NOMO-1 treated with dmso at 0.1 percent for 144 hours (cell line): ENCODE results near the gene TEX28.
"Not testable (repeated sequence)": the region's sequence is repeated elsewhere in the genome, so short reads cannot be mapped to it uniquely, and the experiment has no call there.

ENCODE experiments used
- DNase-seq: peaks from one replicate; lab custom pipeline; 2025; ENCODE audit not compliant: unreplicated experiment; lab: John Stamatoyannopoulos, UW

Gene TEX28, protein sequence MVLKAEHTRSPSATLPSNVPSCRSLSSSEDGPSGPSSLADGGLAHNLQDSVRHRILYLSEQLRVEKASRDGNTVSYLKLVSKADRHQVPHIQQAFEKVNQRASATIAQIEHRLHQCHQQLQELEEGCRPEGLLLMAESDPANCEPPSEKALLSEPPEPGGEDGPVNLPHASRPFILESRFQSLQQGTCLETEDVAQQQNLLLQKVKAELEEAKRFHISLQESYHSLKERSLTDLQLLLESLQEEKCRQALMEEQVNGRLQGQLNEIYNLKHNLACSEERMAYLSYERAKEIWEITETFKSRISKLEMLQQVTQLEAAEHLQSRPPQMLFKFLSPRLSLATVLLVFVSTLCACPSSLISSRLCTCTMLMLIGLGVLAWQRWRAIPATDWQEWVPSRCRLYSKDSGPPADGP

DNA sequence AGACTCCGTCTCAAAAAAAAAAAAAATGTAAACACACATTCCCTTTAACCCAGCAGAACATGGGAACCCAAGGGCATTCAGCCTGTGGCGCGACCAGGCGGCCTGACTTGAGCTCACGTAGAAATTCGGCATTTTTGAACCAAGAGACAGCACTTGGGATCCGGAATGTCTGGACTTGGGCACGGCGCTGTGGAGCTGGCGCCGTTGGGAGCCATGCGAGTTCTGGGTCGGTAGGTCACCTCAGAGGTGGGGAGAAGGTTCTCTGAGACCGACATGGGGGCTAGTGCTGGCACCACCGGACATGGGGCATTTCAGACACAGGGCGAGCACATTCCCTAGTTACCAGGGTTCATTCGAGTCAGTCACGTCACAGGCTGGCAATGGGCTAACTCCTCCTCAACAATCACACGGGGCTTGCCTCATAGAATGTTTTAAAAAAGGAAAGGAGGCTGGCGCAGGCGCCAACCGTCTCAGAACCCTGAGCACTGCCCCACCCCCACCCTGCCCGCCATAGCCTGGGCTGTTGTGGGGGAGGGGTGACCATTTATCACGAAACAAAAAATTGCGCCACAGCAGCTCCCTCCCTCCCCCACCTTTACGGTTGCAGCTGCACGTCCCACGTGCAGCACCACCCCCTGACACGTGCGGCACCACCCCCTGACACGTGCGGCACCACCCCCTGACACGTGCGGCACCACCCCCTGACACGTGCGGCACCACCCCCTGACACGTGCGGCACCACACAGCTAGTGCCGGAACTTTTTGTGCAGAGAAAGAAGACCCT lies at the start of gene TEX28:
TEX28 (minus strand) TSS at position 334 of the 784 bp plus-strand sequence. CDS start 3,007 bp downstream, outside the sequence.
- DNase-seq = peak; percentile 45

- not testable (repeated sequence) for DNase-seq
Measured at GRCh38 chrX:154343620-154344019, 48.7 kb upstream of the TEX28 start.

- DNase-seq = not testable (repeated sequence)
Measured at GRCh38 chrX:154343063-154343462, 48.1 kb upstream of the TEX28 start.

GRCh38 chrX:154341399-154342298 lies 46.7 kb upstream of the TEX28 start:
- not testable (repeated sequence) for DNase-seq

DNA sequence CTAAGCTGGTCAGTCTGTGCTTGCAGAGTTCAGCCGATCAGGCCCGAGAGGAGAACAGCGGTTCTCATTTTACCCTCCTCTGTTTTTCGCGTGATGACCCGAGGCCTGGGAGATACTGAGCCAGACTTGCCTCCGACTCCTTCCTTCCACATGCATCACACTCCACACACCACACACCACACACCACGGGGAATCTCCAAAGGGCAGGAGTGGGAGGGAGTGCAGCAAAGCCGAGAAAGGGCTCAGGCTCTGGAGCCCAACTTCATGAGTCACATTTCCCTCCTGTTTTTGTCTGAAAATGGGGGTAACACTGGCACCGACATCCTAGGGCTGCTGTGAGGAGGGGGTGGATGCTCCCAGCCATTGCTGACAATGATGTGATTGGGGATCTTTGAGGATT lies 39.6 kb upstream of the TEX28 start:
- no peak for DNase-seq

- DNase-seq = peak; percentile 48
Measured at GRCh38 chrX:154333837-154334271, 38.9 kb upstream of the TEX28 start.

DNA sequence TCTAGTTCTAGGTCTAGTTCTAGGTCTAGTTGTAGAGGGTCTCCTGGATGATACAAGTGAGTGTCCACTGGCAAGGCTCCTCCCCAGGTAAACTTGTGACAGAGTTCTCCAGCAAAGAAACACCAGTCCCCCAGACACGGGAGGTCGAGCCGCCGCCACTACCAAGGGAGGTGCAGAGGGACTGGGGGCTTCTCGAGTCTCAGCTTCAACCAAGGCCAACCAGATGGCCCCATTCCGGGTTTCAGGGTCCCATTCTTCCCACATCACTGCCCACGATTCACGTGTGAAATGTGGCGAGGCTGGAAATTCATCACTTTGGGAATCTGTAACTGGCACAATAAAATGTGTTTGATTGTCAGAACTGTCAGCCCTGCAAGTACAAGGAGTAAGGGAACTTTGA lies 38.2 kb upstream of the TEX28 start:
- no peak for DNase-seq

DNA sequence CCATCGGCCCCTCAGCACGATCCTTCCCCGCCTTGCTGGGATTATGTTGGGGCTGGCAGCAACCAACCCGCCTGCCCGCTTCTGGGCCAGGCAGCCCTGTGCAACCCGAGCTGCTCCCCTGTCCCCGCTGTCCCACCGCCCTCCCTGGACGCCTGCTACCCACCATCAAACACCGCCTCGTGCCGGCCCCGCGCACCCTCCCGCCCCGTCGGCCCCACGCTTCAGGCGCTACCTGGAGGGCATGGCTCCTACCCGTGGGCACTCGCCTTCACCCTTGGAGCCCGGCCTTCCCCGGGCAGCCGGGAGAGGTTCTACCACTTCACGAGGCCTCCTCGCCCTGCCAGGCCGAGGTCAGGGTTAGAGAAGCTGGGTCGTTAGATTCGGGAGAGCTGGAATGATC lies 37.6 kb upstream of the TEX28 start:
- no peak for DNase-seq

GRCh38 chrX:154329294-154329693 lies 34.4 kb upstream of the TEX28 start:
- DNase-seq = no peak

DNA sequence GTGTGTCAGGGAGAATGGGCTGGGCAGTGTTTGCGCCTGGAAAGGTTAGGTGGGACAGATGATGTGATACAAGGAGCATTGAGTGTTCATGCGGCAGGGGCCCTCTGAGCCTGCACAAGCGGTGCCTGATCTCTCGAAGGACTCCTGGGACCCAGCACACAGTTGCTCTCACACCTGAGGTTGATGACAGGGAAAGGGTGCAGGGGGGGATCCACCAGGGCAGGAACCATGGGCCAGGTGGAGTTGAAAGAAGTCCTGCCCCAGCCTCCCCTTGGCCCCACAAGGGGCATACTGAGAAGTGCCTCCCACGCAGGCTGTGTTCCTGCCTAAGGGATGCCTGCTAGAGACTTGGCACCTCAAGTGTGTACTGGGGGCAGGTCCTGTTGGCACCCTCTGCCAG lies 33.7 kb upstream of the TEX28 start:
- no peak for DNase-seq

DNA sequence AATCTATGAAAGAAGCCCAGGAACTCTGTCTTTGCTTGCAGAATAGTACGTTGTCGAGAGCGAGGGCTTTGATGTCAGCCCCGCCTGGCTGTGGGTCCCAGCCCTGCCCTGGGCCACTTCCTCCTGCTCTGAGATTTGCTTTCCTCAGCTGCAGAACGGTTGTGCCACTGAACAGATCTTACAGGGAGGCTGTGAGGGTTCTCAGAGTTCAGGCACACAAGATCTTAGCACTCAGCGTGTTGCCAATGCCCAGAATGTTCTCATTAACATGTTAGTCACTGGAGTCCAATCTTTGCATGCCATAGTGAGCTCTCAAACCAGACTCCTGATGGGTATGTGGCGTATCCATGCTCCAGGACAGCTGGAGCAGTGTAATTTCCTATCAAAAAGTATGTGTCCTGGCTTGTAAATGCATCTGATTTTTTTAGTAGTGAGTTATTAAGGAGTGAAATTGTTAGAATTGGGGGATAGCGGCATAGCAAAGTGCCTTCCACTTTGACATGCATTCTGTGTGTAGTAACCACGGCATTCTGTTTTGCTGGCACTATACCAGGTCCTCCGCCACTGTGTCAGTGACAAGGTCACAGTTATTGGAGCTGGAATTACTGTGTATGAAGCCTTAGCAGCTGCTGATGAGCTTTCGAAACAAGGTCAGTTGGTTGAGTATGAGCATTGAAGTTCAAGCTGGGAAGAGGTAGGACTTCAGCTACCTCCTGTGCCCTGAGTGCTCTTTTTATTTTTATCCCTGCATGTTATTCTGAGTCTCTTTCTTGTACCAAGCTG lies 32.3 kb upstream of the TEX28 start:
- no peak for DNase-seq

- DNase-seq = no peak
Measured at GRCh38 chrX:154325541-154325940, 30.6 kb upstream of the TEX28 start.

DNA sequence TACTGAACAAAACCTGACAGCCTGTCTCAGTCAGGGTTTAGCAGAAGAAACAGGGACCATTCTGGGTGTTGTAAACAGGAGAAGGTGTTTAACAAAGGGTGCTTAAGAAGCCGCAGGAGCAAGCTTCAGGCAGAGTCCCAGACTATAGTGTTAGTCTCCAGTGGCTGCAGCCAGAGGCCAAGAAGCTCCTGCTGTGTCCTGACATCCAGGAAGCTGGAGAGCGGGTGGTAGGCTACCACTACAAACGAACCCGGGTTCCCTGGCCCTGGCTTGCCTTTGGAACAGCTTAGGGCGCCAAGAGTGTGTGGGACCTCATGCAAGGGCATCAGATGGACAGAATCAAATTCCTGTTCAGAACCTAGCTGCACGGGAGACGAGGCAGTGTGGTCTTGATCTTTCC lies 28.6 kb upstream of the TEX28 start:
- no peak for DNase-seq

DNA sequence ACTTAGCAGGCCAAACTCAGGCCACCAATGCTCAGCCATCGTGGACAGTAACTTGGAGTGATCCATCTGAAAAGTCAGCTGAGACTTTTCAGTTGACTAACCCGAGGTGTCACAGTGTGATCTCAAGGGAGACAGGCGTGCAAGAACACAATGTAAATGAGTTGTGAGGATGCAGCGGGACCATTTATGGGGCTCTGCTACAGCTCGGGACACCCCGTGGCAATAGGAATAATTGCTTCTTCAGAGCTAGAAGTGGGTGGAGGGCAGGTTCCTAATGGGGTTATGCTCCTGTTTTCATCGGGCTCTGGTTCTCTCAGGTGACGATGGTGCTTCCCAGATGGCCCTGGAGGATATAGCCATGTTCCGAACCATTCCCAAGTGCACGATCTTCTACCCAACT lies 28.0 kb upstream of the TEX28 start:
- no peak for DNase-seq

DNA sequence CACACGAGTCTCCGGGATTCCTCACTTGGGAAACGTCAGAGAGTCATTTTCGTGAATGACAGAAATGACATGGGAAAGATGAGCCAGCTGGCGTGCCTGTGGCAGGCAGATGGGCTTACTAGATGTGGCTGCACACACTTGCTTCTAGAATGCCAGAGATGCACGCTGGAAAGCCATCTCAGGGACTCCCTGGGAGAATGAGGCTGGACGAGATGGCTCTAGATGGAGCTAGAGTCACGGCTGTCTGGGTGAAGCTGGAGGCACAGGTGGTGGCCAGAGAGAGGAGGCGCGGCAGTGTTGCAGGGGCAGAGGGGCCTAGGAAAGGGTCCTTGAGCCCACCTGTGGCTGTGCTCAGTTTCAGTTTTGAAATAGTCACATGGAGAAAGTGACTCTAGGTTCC lies 26.7 kb upstream of the TEX28 start:
- DNase-seq = no peak

DNA sequence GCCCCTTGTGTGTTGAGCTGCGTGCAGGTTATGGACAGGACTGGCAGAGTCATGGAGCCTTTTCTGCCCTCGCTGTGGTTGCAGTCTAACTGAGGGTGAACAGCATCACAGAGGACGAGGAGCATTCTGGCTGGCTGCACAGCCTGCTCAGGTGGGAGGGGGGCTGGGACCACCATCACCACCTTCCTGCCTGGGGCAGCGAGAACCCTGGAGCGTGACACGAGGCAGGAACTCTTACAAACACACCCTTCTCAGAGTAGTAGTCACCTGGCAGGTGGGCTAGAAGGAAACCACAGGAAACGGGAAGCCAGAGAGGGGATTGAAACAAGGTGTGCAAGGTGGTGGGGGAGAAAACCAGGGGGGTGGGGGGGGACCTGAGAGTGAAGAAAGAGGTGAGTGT lies 26.2 kb upstream of the TEX28 start:
- DNase-seq = no peak

DNA sequence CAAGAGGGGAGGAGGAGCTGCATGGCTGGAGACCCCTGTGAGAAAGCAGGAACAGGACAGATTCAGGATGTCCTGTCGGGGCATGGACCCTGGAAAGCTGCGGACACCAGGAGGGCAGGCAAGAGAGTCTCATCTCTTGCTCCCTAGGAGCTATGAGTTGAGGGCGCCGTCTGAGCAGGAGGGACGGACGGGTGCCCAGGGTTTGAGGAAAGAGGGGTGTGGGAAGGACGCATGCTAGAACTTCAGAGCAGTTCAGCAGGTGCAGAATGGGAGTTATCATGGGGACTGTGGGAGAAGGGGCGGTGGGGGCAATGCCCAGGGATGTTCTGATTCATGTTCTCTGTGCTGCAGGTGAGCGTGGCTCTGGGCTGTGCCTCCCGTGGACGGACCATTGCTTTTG lies 25.5 kb upstream of the TEX28 start:
- DNase-seq = no peak

DNA sequence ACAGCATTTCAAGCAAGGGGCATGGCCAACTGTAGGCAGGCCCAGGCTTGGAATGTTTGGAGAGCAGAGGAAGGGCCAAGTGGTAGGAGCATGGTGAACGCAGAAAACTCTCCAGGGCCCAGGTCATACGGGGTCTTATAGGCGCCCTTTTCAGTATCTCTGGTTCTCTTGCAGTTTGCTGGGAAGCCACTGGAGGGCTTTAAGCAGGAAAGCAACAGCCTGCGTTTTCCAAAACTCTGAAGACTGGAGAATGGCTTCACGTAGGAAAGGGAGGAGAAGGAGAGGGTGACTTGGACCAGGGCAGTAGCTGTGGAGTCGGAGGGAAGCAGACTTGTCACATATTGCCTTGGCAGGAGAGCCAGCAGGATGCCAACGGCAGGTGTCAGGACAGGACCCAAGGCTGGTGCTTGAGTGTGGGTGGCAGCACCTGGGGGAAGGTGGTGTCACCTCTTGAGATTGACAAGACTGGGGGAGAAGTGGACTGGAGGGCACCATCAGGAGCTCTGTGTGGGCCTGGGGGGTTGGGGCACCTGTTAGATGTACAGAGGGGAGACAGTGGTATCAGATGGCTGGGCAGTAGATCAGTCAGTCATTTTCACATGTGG lies 22.6 kb upstream of the TEX28 start:
- DNase-seq = no peak

DNA sequence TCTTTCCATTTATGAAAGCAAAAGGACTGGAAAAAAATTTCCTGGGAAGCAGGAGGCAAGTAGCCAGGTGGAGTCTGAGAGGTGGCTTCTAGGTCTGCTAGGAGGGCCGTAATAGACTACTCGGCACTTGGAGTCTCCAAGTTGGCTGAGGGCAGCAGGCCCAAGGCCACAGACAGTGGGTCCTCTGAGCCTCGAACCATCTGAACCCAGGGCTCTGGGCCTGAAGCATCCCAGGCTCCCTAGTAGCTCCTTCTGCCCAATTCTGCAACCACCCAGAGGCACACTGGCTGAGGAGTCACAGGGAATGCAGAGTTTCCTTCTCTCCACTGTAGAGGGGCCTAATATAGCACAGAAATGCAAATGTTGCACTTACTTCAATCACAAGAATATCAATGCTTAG lies 20.5 kb upstream of the TEX28 start:
- DNase-seq = no peak

DNA sequence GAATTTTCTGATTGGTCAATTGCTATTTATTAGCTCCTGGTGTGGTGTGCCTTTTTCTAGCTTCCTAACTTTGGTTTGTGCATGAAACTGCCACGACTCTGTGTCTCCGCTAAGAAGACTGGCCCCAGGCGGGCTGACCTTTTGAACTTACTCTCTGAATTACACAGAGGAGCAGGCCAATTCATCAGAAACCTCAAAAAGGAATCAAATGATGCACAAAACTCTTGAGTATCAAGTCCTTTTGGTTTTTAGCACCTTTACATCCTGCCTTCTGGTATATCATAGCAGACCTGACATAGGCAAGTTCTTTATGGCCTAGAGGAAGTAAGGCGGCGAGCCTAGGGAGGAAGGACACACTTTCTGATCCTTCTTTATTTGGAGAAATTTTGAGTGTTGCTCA lies 18.2 kb upstream of the TEX28 start:
- DNase-seq = no peak
